ENCODE measurements around the gene GPHN. TPM values are rescaled to one million over a fixed set of nuclear protein-coding genes. Genes with fewer than 3 reads are reported as not detected.
"Not testable (repeated sequence)": the region's sequence is repeated elsewhere in the genome, so short reads cannot be mapped to it uniquely, and the experiment has no call there.

GPHN gene
- total RNA-seq, 2 donors from 2014 or later: 24.1 to 25.7 TPM

- intact Hi-C loops (cut with DNase I): no loop called here
- Histone ChIP-seq H3K4me1 (peaks cover 11% of the 10 kb centered on the region), H3K27me3 (no peaks in the 10 kb centered on the region), H3K9me3 (no peaks in the 10 kb centered on the region), H3K36me3 (replicated peaks in 1 of 2; ENCODE audit: insufficient read depth in 1 of 2, low read depth in 2 of 2) (no peaks in the 10 kb centered on the region), H3K4me3 (no peak overlapping the region), H3K27ac (no peak overlapping the region)
- no peak for ATAC-seq
- WGBS, 2 donors: 70 to 74% methylated on average over 2 of the region's 2 CpGs
- TF ChIP-seq, protein P1, sequence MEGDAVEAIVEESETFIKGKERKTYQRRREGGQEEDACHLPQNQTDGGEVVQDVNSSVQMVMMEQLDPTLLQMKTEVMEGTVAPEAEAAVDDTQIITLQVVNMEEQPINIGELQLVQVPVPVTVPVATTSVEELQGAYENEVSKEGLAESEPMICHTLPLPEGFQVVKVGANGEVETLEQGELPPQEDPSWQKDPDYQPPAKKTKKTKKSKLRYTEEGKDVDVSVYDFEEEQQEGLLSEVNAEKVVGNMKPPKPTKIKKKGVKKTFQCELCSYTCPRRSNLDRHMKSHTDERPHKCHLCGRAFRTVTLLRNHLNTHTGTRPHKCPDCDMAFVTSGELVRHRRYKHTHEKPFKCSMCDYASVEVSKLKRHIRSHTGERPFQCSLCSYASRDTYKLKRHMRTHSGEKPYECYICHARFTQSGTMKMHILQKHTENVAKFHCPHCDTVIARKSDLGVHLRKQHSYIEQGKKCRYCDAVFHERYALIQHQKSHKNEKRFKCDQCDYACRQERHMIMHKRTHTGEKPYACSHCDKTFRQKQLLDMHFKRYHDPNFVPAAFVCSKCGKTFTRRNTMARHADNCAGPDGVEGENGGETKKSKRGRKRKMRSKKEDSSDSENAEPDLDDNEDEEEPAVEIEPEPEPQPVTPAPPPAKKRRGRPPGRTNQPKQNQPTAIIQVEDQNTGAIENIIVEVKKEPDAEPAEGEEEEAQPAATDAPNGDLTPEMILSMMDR (IDR thresholded peaks at IDR 0.05): no peak
- TF ChIP-seq POLR2A (IDR thresholded peaks at IDR 0.05): no peak
- DNase-seq: no peak
Measured at GRCh38 chr14:66543996-66544395, 36.0 kb downstream of the GPHN start.

GRCh38 chr14:66545191-66545590 lies 37.2 kb downstream of the GPHN start:
- WGBS, 2 donors: 100% methylated on average over 2 of the region's 32 CpGs; no CpG with 5 or more reads in 1 of the 2 donors
- H3K4me1 ChIP-seq; H3K9me3 ChIP-seq; intact Hi-C loops (cut with DNase I); DNase-seq; H3K4me3 ChIP-seq; H3K36me3 ChIP-seq (replicated peaks in 1 of 2; ENCODE audit: insufficient read depth in 1 of 2, low read depth in 2 of 2); H3K27me3 ChIP-seq; H3K27ac ChIP-seq; ATAC-seq: not testable (repeated sequence)

- H3K27me3 ChIP-seq; H3K4me3 ChIP-seq; intact Hi-C loops (cut with DNase I); DNase-seq; H3K36me3 ChIP-seq (replicated peaks in 1 of 2; ENCODE audit: insufficient read depth in 1 of 2, low read depth in 2 of 2); ATAC-seq; H3K27ac ChIP-seq; H3K4me1 ChIP-seq; H3K9me3 ChIP-seq: not testable (repeated sequence)
- 97% methylated on average over 16 of the region's 32 CpGs; no CpG with 5 or more reads in 1 of the 2 donors for WGBS, 2 donors
Measured at GRCh38 chr14:66545751-66546150, 37.8 kb downstream of the GPHN start.

DNA sequence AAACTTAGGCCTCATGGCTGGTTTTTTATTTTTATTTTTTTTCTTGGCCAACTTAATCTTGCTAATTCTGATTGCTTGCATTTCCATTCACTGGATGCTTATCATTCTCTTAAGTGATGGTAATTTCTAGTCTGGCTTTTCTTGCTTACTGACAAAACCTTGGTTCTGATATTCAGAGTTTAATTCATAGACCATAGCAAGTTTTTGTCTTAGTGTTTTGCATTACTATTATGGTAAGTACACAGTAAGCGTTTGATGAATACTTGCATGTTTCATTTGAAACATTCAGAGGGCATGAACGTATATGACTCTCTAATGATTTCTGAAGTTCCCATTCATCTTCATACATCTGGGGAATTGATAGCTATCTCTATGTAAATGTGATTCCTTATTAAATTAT lies 55.8 kb downstream of the GPHN start:
- TF ChIP-seq POLR2A (IDR thresholded peaks at IDR 0.05): no peak
- TF ChIP-seq, protein P1 (IDR thresholded peaks at IDR 0.05): no peak
- no peaks in the 10 kb centered on the region for H3K36me3 ChIP-seq (replicated peaks in 1 of 2; ENCODE audit: insufficient read depth in 1 of 2, low read depth in 2 of 2)
- ATAC-seq (no peak), DNase-seq (no peak)
- H3K4me1 ChIP-seq: no peaks in the 10 kb centered on the region
- intact Hi-C loops (cut with DNase I): no loop called here
- H3K4me3 ChIP-seq: no peak overlapping the region
- H3K27ac ChIP-seq: no peak overlapping the region
- 88 to 97% methylated on average over 2 of the region's 2 CpGs for WGBS, 2 donors
- H3K9me3 ChIP-seq: no peaks in the 10 kb centered on the region
- no peaks in the 10 kb centered on the region for H3K27me3 ChIP-seq

DNA sequence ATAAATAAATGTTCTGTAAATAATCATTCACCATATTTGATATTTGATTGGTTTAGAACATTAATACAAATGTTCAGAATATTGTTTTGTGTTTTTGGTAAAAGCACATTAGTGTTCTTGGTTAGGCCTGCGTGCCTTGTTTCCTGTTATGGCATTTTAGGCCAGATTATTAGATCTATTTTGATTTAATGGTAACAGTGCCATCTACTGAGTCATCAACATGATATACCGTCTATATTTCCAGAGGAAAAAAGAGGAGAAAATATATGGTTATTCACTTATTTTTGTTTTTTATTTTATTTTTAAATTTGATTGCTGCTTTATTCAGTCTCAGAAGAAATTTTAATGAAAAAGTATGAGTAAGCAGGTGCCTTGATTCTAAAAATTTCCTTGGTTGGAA lies 60.3 kb downstream of the GPHN start:
- TF ChIP-seq, protein P1 (IDR thresholded peaks at IDR 0.05): no peak
- TF ChIP-seq POLR2A (IDR thresholded peaks at IDR 0.05): no peak
- no peak for ATAC-seq
- H3K36me3 ChIP-seq (replicated peaks in 1 of 2; ENCODE audit: insufficient read depth in 1 of 2, low read depth in 2 of 2): no peaks in the 10 kb centered on the region
- WGBS, 2 donors: 64 to 66% methylated on average over 2 of the region's 2 CpGs
- no peaks in the 10 kb centered on the region for H3K9me3 ChIP-seq
- no peak overlapping the region for H3K27ac ChIP-seq
- no peaks in the 10 kb centered on the region for H3K4me1 ChIP-seq
- H3K4me3 ChIP-seq: no peak overlapping the region
- no peaks in the 10 kb centered on the region for H3K27me3 ChIP-seq
- intact Hi-C loops (cut with DNase I): no loop called here
- no peak for DNase-seq

- H3K4me3 ChIP-seq: no peak overlapping the region
- WGBS, 2 donors: 84 to 93% methylated on average over 1 of the region's 1 CpG
- no peak for DNase-seq
- TF ChIP-seq, protein P1 (IDR thresholded peaks at IDR 0.05): no peak
- no peak for TF ChIP-seq POLR2A (IDR thresholded peaks at IDR 0.05)
- no peak for ATAC-seq
- H3K27ac ChIP-seq: no peak overlapping the region
- H3K27me3 ChIP-seq: no peaks in the 10 kb centered on the region
- H3K36me3 ChIP-seq (replicated peaks in 1 of 2; ENCODE audit: insufficient read depth in 1 of 2, low read depth in 2 of 2): no peaks in the 10 kb centered on the region
- no peaks in the 10 kb centered on the region for H3K4me1 ChIP-seq
- intact Hi-C loops (cut with DNase I): no loop called here
- H3K9me3 ChIP-seq: peaks cover 0 to 3% (median 0%) of the 10 kb centered on the region in 3 donors
Measured at GRCh38 chr14:66572826-66573225, 64.9 kb downstream of the GPHN start.
